GM19468 (cell line): ENCODE measurements around the gene PCDHGB4.
"Not testable (repeated sequence)": the region's sequence is repeated elsewhere in the genome, so short reads cannot be mapped to it uniquely, and the experiment has no call there.

ENCODE experiments used
- ATAC-seq: cut with Tn5 transposase; IDR thresholded peaks from one replicate; pipeline ENCODE4 v1.9.1; 2021; ENCODE audit warnings: mild to moderate bottlenecking, moderate library complexity, moderate number of reproducible peaks; ENCODE audit not compliant: unreplicated experiment; ENCODE audit errors: extremely low read depth

PCDHGB4 gene

GRCh38 chr5:141422742-141423291 lies 35.3 kb downstream of the PCDHGB4 start:
- ATAC-seq: no peak

- ATAC-seq: no peak
These were observed 40.4 kb downstream of the PCDHGB4 start for GRCh38 chr5:141427783-141428426.

DNA sequence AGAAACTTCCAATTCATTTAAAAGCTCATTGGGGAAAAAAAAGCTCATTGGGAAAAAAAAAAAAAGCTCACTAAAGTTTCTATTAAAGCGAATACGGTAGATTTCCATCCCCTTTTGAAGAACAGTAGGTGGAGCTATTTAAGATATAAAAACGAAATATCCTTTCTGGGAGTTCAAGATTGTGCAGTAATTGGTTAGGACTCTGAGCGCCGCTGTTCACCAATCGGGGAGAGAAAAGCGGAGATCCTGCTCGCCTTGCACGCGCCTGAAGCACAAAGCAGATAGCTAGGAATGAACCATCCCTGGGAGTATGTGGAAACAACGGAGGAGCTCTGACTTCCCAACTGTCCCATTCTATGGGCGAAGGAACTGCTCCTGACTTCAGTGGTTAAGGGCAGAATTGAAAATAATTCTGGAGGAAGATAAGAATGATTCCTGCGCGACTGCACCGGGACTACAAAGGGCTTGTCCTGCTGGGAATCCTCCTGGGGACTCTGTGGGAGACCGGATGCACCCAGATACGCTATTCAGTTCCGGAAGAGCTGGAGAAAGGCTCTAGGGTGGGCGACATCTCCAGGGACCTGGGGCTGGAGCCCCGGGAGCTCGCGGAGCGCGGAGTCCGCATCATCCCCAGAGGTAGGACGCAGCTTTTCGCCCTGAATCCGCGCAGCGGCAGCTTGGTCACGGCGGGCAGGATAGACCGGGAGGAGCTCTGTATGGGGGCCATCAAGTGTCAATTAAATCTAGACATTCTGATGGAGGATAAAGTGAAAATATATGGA lies 43.0 kb downstream of the PCDHGB4 start, which contains the start of gene PCDHGA12:
TSS of gene PCDHGA12 (plus strand) at position 176 of the 782 bp plus-strand sequence. CDS start at position 429, 253 bp downstream.
- peak; percentile 86 for ATAC-seq

DNA sequence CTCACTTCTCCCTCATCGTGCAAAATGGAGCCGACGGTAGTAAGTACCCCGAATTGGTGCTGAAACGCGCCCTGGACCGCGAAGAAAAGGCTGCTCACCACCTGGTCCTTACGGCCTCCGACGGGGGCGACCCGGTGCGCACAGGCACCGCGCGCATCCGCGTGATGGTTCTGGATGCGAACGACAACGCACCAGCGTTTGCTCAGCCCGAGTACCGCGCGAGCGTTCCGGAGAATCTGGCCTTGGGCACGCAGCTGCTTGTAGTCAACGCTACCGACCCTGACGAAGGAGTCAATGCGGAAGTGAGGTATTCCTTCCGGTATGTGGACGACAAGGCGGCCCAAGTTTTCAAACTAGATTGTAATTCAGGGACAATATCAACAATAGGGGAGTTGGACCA lies 43.8 kb downstream of the PCDHGB4 start:
- ATAC-seq: no peak

- ATAC-seq: not testable (repeated sequence)
These were observed 44.8 kb downstream of the PCDHGB4 start for GRCh38 chr5:141432308-141432707.

DNA sequence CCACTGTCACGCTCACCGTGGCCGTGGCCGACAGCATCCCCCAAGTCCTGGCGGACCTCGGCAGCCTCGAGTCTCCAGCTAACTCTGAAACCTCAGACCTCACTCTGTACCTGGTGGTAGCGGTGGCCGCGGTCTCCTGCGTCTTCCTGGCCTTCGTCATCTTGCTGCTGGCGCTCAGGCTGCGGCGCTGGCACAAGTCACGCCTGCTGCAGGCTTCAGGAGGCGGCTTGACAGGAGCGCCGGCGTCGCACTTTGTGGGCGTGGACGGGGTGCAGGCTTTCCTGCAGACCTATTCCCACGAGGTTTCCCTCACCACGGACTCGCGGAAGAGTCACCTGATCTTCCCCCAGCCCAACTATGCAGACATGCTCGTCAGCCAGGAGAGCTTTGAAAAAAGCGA lies 45.2 kb downstream of the PCDHGB4 start:
- ATAC-seq: not testable (repeated sequence)

GRCh38 chr5:141434006-141434405 lies 46.5 kb downstream of the PCDHGB4 start:
- ATAC-seq: no peak

GRCh38 chr5:141437221-141437620 lies 49.7 kb downstream of the PCDHGB4 start:
- ATAC-seq: no peak

DNA sequence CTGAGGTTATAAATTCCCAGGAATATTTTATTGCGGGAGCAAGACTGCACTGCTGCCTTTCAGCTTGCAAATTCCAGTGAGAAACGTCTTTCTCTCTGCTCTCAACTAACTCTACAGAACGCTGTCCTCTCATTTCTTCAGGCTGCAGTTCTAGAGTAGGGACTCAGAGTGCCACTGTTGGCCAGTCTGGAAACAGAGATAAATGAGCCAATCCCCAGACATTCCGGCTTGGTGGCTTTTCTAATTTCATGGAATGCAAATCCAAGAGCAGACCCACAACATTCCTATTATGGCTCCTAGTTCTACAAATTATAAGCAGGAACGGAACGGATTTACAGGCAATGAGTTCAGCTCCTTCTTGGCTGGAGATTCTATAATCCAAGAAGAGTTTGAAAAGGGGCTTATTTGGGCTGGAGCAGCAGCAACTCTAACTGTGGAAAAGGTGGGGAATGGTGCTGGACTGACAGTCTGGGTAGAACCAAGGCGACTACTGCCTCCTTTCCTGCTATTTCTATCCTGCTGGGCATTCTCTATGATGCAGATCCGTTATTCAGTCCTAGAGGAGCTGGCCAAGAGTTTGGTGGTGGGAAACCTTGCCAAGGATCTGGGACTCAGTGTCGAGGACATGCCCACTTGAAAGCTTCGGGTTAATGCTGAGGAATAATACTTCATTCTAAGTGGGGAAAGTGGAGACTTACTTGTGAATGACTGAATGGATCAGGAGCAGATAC lies 52.1 kb downstream of the PCDHGB4 start:
- ATAC-seq: no peak
